Measurements from ENCODE around the gene NEAT1. TPM values are rescaled to one million over a fixed set of nuclear protein-coding genes. Genes with fewer than 3 reads are reported as not detected.

The NEAT1 gene
- total and polyA plus RNA-seq, 8 donors: 295 to 2,770 (median 695) TPM

DNA sequence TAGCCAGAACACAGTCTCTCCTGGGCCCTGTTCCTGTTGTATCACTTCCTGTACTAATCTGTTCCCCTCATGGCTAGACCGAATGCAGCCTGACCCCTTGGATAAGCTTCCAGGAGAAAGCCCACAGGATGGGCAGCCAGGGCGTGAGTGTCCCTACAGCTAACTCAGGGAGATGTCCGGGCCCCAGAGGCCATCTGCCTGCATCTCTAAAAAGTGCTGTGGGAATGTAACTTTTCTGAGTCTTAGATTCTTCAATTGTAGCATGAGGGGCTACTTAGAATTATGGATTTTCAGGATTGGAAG is 68.5 kb downstream of the NEAT1 start:
- WGBS, 2 donors: 81 to 90% methylated on average over 3 of the region's 3 CpGs
- intact Hi-C loops (cut with DNase I): no loop called here
- DNase-seq (peak in 2 of 6 donors; percentile 26 to 37), FAIRE-seq (no peak), ATAC-seq (no peak)
- Histone ChIP-seq H3K36me3 (no peaks in the 10 kb centered on the region), H3K9me3 (no peaks in the 10 kb centered on the region), H3K27me3 (no peaks in the 10 kb centered on the region), H3K4me1 (peaks cover 55 to 72% (median 55%) of the 10 kb centered on the region in 3 donors), H3K4me3 (no peak overlapping the region), H3K27ac (peak overlapping the region; percentile 49 to 88 (median 76))
- no peak for TF ChIP-seq CTCF (IDR thresholded peaks at IDR 0.05)

- peak overlapping the region; percentile 49 to 88 (median 76) for H3K27ac ChIP-seq
- no peaks in the 10 kb centered on the region for H3K27me3 ChIP-seq
- peaks cover 62 to 79% (median 62%) of the 10 kb centered on the region in 3 donors for H3K4me1 ChIP-seq
- DNase-seq: peak; percentile 76 to 90 (median 81)
- H3K9me3 ChIP-seq: no peaks in the 10 kb centered on the region
- no peak overlapping the region for H3K4me3 ChIP-seq
- 24 to 28% methylated on average over 17 of the region's 17 CpGs for WGBS, 2 donors
- H3K36me3 ChIP-seq: no peaks in the 10 kb centered on the region
- peak; percentile 46 to 62 (median 54) for ATAC-seq
- FAIRE-seq: no peak
- intact Hi-C loops (cut with DNase I): no loop called here
- TF ChIP-seq CTCF (IDR thresholded peaks at IDR 0.05): no peak
These were observed 69.2 kb downstream of the NEAT1 start for GRCh38 chr11:65491614-65492386.

DNA sequence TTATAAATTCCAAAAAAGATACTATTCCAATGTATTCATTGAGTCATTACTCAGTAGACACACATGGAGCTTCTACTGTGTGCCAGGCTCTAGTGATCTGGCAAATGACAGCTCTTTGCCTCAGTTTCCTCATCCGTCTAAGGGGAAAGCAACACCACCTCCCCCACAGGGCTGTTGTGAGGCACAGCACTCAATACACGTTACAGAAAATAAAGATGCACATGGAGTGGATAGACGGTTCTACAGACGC is 69.7 kb downstream of the NEAT1 start:
- no peak for TF ChIP-seq CTCF (IDR thresholded peaks at IDR 0.05)
- no peak for DNase-seq
- 75 to 84% methylated on average over 4 of the region's 4 CpGs for WGBS, 2 donors
- H3K27me3 ChIP-seq: no peaks in the 10 kb centered on the region
- FAIRE-seq: no peak
- peaks cover 64 to 80% (median 65%) of the 10 kb centered on the region in 3 donors for H3K4me1 ChIP-seq
- H3K36me3 ChIP-seq: no peaks in the 10 kb centered on the region
- intact Hi-C loops (cut with DNase I): no loop called here
- no peak for ATAC-seq
- no peaks in the 10 kb centered on the region for H3K9me3 ChIP-seq
- H3K4me3 ChIP-seq: no peak overlapping the region
- peak overlapping the region in 3 of 4 donors; percentile 65 to 88 (median 87) for H3K27ac ChIP-seq

GRCh38 chr11:65492637-65493366 is 70.2 kb downstream of the NEAT1 start:
- DNase-seq (peak in 4 of 6 donors; percentile 46 to 70 (median 58)), FAIRE-seq (no peak), ATAC-seq (peak in 1 of 4 donors; percentile 6)
- Histone ChIP-seq H3K27ac (peak overlapping the region; percentile 61 to 88 (median 76)), H3K36me3 (no peaks in the 10 kb centered on the region), H3K4me3 (no peak overlapping the region), H3K4me1 (peaks cover 63 to 78% (median 64%) of the 10 kb centered on the region in 3 donors), H3K9me3 (no peaks in the 10 kb centered on the region), H3K27me3 (no peaks in the 10 kb centered on the region)
- 59 to 70% methylated on average over 6 of the region's 6 CpGs for WGBS, 2 donors
- TF ChIP-seq CTCF (IDR thresholded peaks at IDR 0.05): no peak
- intact Hi-C loops (cut with DNase I): no loop called here

Measured in pancreas (tissue), 10 donors.